GM12873 (cell line): ENCODE results near the gene MYOM1.

Source experiments
- TF ChIP-seq, protein P1 (sequence below): IDR thresholded peaks from 2 replicates; pipeline ENCODE4 v1.5.1; 2012; ENCODE audit warnings: low read depth, mild to moderate bottlenecking, moderate library complexity, low read length, control low read depth; ENCODE audit not compliant: insufficient read depth; ENCODE audit errors: missing control alignments

MYOM1 gene

GRCh38 chr18:3118195-3119010 lies 101.4 kb downstream of the MYOM1 start:
- TF ChIP-seq, protein P1, sequence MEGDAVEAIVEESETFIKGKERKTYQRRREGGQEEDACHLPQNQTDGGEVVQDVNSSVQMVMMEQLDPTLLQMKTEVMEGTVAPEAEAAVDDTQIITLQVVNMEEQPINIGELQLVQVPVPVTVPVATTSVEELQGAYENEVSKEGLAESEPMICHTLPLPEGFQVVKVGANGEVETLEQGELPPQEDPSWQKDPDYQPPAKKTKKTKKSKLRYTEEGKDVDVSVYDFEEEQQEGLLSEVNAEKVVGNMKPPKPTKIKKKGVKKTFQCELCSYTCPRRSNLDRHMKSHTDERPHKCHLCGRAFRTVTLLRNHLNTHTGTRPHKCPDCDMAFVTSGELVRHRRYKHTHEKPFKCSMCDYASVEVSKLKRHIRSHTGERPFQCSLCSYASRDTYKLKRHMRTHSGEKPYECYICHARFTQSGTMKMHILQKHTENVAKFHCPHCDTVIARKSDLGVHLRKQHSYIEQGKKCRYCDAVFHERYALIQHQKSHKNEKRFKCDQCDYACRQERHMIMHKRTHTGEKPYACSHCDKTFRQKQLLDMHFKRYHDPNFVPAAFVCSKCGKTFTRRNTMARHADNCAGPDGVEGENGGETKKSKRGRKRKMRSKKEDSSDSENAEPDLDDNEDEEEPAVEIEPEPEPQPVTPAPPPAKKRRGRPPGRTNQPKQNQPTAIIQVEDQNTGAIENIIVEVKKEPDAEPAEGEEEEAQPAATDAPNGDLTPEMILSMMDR, result no peak

DNA sequence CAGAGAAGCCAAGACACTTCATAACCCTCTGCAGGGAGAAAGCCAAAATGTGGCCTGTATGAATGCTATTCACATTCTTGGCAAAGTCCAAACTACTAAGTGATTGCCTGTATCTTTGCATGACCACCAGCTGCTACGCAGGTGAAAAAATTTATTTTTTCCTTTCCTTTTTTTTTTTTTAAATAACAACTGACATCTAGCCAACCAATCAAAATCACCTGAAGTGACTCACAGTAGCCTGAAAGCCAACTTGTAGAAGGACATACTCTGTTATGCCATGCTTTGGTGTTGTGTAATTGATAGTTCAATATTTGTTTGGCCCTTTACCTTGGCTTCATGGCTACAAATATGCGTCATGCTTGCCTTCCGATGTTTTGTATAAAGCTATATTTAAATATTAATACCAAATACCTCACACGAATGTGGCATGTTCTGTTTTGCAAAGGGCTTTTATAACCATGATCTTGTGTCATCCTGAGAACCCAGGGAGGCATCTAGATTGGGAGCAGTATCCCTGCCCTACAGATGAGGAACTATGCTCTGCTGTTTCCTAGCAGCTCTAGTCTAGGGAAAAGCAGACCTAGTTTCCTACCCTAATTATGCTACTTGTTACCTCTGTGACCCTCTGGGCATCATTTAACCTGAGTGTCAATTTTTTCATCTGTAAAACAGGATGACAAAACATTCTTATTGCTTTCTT lies 102.1 kb downstream of the MYOM1 start:
- TF ChIP-seq, protein P1, result no peak

DNA sequence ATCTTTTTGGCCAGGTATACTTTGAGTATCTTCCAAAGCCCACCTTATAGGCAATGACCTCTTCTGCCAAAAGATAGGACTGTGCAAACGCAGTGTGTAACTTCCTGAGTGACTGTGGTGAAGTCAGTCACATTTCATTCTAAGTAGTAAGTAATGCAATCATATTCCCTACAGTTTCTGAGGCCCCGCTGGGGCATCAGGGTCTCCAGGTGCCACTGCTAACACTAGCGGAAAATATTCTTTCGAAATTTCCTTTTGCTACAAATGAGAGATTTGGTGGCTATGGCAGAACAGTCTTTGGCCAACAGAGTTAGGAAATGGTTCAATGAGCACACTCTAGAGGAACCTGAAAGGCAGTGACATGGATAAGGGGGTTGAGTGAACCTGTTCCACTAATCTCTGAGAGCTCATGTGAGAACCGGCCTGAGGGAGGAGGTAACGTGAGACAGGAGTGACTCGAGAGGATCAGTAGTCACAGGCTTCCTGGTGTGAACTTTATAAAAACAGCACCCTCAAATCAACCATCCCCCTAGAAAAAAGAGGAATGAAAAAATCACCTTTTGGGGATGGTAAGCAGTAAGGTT lies 104.2 kb downstream of the MYOM1 start:
- TF ChIP-seq, protein P1, result no peak

DNA sequence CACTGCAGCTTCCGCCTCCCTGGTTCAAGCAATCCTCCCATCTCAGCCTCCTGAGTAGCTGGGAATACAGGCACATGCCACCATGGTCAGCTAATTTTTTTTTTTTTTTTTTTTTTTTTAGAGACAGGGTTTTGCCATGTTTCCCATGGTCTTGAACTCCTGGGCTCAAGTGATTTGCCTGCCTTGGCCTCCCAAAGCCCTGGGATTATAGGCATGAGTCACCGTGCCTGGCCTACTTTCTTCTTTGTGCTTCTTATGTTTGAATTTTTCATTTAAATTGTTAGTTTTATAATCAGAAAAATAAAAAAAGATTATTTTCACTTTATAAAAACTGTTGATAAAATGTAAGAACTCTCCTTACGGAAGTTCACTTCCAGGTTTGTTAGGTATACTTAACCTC lies 105.3 kb downstream of the MYOM1 start:
- TF ChIP-seq, protein P1, result no peak

- TF ChIP-seq, protein P1, result no peak
These were observed 105.7 kb downstream of the MYOM1 start for GRCh38 chr18:3114026-3114425.

DNA sequence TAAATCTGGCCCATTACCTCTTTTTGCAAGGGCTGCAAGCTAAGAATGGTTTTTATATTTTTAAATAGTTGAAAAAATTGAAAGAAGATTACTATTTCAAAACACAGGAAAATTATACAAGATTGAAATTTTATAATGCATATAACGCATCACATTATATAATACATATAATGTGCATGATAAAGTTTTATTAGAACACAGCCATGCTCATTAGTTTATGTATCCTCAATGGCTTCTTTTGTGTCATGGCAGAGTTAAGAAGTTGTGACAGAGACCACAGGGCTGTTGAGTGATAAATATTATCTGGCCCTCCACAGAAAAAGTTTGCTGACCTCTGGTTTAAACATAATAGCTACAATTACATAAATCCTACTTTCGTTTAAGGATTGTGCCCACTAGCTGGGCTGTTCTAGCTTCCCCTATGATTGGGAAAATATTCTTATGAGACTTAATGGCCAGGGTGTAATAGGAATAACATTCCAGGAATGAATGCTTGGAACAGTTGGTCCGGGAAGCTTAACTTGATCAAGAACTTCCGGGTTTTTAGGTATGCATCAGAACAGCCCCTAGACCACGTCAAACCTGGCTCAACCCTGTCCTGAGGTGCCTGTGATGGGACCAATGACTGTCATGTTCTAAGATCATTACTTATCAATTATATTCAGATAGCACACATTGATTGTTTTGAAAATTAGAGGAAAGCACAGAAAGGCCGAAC lies 108.1 kb downstream of the MYOM1 start:
- TF ChIP-seq, protein P1, result no peak
